GM18498 (cell line): Measurements from ENCODE around the gene ZNF839.
"Not testable (repeated sequence)": the region's sequence is repeated elsewhere in the genome, so short reads cannot be mapped to it uniquely, and the experiment has no call there.

ENCODE experiments used
- ATAC-seq: cut with Tn5 transposase; IDR thresholded peaks from one replicate; pipeline ENCODE4 v1.9.1; 2021; ENCODE audit warnings: mild to moderate bottlenecking, moderate library complexity; ENCODE audit not compliant: unreplicated experiment

Gene ZNF839

GRCh38 chr14:102333795-102334705 lies 14.5 kb downstream of the ZNF839 start:
- no peak for ATAC-seq

GRCh38 chr14:102335163-102335562 lies 15.6 kb downstream of the ZNF839 start:
- ATAC-seq: no peak

GRCh38 chr14:102338724-102339123 lies 19.2 kb downstream of the ZNF839 start:
- ATAC-seq: no peak

- ATAC-seq: no peak
These were observed 22.0 kb downstream of the ZNF839 start for GRCh38 chr14:102341566-102341965.

GRCh38 chr14:102342238-102342637 lies 22.7 kb downstream of the ZNF839 start:
- no peak for ATAC-seq

GRCh38 chr14:102344084-102344483 lies 24.5 kb downstream of the ZNF839 start:
- no peak for ATAC-seq

- no peak for ATAC-seq
These were observed 24.9 kb downstream of the ZNF839 start for GRCh38 chr14:102344485-102344884.

GRCh38 chr14:102345232-102345631 lies 25.7 kb downstream of the ZNF839 start:
- no peak for ATAC-seq

GRCh38 chr14:102346645-102347044 lies 27.1 kb downstream of the ZNF839 start:
- no peak for ATAC-seq

GRCh38 chr14:102348376-102348775 lies 28.8 kb downstream of the ZNF839 start:
- ATAC-seq: no peak

- ATAC-seq: no peak
These were observed 31.5 kb downstream of the ZNF839 start for GRCh38 chr14:102351023-102351422.

GRCh38 chr14:102351593-102351992 lies 32.0 kb downstream of the ZNF839 start:
- ATAC-seq: not testable (repeated sequence)

GRCh38 chr14:102352213-102352612 lies 32.7 kb downstream of the ZNF839 start:
- no peak for ATAC-seq

- no peak for ATAC-seq
These were observed 33.6 kb downstream of the ZNF839 start for GRCh38 chr14:102353126-102353619.

- no peak for ATAC-seq
These were observed 36.7 kb downstream of the ZNF839 start for GRCh38 chr14:102356280-102356679.

GRCh38 chr14:102359341-102359740 lies 39.8 kb downstream of the ZNF839 start:
- ATAC-seq: no peak

GRCh38 chr14:102360388-102360787 lies 40.8 kb downstream of the ZNF839 start:
- ATAC-seq: no peak

GRCh38 chr14:102362084-102362483 lies 42.5 kb downstream of the ZNF839 start:
- peak; percentile 34 for ATAC-seq

GRCh38 chr14:102362545-102363181 lies 43.1 kb downstream of the ZNF839 start, which contains the start of the genes CINP and TECPR2:
TSS of gene CINP (minus strand) at chr14:102362890. CDS start at chr14:102362851, 39 bp downstream.
TSS of gene TECPR2 (plus strand) at chr14:102362941. CDS start at chr14:102376722, 13,781 bp downstream.
- ATAC-seq: peak; percentile 95

- ATAC-seq: peak; percentile 26
These were observed 43.8 kb downstream of the ZNF839 start for GRCh38 chr14:102363182-102363943.

GRCh38 chr14:102370305-102370809 lies 50.8 kb downstream of the ZNF839 start:
- ATAC-seq: no peak
